GM18868 (cell line): ENCODE results near the gene GRM8.

Source experiments
- ATAC-seq: cut with Tn5 transposase; IDR thresholded peaks from one replicate; pipeline ENCODE4 v1.9.1; 2021; ENCODE audit warnings: mild to moderate bottlenecking, moderate library complexity; ENCODE audit not compliant: unreplicated experiment

Gene GRM8

DNA sequence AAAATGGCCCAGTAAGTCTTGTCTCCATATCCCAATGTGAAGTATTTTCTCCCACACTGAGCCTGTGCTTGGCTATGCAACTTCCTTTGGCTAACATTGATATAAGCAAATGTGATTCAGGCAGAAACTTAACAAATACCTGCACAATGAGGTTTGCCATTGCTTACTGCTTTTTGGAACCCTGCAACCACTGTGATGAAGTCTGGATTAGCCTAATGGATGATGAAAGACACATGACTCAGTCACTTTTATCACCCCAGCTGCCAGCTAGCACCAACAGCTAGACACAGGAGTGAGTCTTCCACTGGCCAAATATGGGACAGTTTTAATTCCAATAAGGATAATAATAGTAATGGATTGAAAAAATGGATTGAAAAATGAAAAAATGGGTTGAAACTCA is 854.5 kb downstream of the GRM8 start:
- ATAC-seq = no peak

DNA sequence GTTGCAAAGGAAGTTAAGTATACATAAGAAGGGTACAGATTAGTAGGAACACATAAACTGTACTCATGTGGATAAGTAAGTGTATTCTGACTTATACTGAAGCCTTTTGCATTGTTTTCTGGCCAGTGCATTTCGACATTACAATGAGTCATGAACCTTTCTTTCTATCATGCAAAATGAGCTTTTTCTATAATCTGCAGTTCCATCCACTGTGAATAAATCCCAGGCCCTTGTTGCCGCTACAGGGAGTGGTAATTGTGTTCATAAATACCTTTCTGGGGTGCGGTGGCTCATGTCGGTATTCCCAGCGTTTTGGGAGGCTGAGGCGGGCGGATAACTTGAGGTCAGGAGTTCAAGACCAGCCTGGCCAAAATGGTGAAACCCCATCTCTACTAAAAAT is 858.3 kb downstream of the GRM8 start:
- no peak for ATAC-seq
